GM12873 (cell line): ENCODE results near the gene ZDHHC14.

ENCODE experiments used
- TF ChIP-seq, protein P1 (sequence below): IDR thresholded peaks from 2 replicates; pipeline ENCODE4 v1.5.1; 2012; ENCODE audit warnings: low read depth, mild to moderate bottlenecking, moderate library complexity, low read length, control low read depth; ENCODE audit not compliant: insufficient read depth; ENCODE audit errors: missing control alignments

The ZDHHC14 gene

GRCh38 chr6:157505912-157506491 lies 125.0 kb downstream of the ZDHHC14 start:
- TF ChIP-seq, protein P1, sequence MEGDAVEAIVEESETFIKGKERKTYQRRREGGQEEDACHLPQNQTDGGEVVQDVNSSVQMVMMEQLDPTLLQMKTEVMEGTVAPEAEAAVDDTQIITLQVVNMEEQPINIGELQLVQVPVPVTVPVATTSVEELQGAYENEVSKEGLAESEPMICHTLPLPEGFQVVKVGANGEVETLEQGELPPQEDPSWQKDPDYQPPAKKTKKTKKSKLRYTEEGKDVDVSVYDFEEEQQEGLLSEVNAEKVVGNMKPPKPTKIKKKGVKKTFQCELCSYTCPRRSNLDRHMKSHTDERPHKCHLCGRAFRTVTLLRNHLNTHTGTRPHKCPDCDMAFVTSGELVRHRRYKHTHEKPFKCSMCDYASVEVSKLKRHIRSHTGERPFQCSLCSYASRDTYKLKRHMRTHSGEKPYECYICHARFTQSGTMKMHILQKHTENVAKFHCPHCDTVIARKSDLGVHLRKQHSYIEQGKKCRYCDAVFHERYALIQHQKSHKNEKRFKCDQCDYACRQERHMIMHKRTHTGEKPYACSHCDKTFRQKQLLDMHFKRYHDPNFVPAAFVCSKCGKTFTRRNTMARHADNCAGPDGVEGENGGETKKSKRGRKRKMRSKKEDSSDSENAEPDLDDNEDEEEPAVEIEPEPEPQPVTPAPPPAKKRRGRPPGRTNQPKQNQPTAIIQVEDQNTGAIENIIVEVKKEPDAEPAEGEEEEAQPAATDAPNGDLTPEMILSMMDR, result no peak

DNA sequence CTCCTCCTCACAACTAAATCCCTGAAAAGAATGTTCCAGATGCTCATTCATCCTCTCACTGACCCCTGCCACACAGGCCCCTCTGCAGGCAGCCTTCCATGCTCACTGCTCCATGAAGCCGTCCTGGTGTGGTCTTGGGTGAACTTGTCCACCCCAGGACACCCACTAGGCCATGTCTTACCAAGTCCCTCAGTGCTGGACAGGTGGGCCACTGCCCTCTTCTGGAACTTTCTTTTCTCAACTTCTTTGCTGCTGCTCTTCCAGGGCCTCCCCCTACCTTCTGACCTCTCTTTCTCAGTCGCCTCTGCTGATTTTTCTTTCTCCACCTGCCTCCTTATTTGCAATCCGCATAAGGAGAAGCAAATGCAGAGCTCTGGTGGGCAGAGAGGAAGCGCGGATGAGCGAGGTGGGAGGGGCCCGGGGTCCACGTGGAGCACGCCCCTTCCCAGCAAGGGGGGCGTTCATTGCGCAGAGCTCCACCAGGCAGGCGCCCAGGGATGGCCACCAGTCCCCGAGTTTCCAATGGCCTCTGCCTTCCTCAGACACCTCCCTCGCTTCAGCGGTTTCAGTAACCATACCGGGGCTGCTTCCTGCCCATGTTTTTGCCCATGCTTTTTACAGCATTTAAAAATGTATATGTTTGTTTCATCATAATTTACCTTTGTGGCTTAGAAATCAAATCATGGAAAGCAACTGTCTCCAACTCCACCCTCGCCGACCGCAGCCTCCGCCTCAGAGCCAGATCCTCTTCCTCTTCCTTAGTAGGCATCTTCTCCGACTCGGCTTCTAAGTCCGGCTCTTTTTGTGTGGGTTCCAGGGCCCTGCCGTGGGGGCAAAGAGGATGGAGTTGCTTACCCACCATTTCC lies 129.6 kb downstream of the ZDHHC14 start:
- TF ChIP-seq, protein P1, result no peak

DNA sequence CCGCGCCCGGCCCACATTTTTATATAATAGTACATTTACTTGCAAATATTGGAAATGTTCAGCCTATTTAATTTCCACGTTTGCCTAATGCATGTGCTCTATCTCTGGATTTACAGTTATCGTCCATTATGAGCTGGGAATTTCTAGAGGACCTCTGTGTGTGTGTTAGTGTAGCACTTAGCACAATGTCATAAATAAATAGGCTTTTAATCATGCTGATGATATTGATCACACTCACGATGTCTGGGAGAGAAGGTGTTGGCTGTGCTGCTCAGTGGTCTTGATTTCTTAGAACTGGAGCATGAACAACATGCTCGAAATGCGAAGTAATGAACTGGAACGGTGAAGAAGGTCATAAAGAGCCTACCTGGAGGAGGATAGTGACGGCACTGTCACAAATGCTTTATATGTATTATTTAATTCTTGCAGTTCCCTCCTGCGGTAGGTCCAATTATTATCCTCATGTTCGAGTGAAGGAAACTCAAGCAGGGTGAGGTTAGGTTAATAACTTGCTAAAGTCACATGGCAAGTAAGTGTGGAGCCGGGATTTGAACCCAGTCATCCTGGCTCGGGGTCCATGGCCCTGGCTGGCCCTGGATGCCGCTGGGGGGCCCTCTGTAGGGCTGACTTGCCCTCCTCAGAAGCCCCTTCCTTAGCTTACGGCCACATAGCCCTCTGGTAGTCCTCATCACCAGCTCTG lies 130.8 kb downstream of the ZDHHC14 start:
- TF ChIP-seq, protein P1, result no peak

DNA sequence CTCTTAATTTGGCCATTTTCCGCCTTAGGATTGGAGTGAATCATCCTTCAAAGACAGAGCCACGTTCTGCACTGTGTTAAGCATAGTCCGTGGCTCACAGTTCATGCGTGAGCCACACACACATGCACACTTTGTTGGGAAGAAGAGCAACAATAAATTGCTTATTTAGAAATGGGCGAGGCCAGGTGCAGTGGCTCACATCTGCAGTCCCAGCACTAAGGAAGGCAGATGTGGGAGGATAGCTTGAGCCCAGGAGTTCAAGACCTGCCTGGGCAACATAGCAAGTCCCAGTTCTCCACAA lies 131.3 kb downstream of the ZDHHC14 start:
- TF ChIP-seq, protein P1, result no peak

GRCh38 chr6:157513004-157513603 lies 132.1 kb downstream of the ZDHHC14 start:
- TF ChIP-seq, protein P1, result no peak

GRCh38 chr6:157513619-157514485 lies 132.9 kb downstream of the ZDHHC14 start:
- TF ChIP-seq, protein P1, result no peak
